Measurements from ENCODE around the gene LRRC18. TPM values are rescaled to one million over a fixed set of nuclear protein-coding genes. Genes with fewer than 3 reads are reported as not detected.

LRRC18 gene
- total RNA-seq, 2 experiments from 2014 or later = not detected

GRCh38 chr10:48940958-48941357 lies 1.3 kb upstream of the LRRC18 start:
- Mint-ChIP-seq H3K9me3 (no peaks in the 10 kb centered on the region), H3K4me1 (no peaks in the 10 kb centered on the region), H3K36me3 (ENCODE audit: low read depth) (no peaks in the 10 kb centered on the region), H3K27ac (no peak overlapping the region), H3K4me3 (no peak overlapping the region), H3K27me3 (peaks cover 4% of the 10 kb centered on the region)
- ChIA-PET CTCF (no interaction called here), POLR2A (no interaction called here)
- DNase-seq = no peak

- CTCF ChIA-PET = no interaction called here
Measured at GRCh38 chr10:48940372-48940771, 732 bp upstream of the LRRC18 start.

DNA sequence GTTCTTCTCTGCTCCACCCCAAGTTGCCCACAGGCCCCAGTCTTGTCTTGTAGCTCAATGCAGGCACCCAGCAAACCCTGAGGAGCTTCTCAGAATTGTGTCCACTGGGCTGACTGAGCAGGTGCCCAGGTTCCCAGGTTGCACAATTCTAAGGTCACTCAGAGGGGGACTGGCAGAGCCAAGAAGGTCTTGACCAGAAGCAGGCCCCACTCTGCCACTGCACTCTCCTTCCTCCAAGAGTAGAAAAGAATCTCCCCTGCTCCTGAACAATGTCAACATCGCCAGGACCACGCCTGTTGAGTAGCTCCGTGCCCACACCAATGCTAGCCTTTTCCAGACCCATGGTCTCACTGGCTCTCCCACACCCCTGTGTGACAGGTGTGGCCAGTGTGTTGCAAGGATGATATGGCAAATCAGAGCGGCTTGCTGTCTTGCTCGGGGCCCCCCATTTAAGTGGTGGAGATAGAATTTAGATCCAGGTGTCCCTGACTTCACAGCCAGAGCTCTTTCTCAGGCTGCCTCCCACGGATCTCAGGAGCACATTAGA lies 577 bp downstream of the LRRC18 start:
- CTCF ChIA-PET = no interaction called here
- H3K27me3 Mint-ChIP-seq = peaks cover 4% of the 10 kb centered on the region
- POLR2A ChIA-PET = no interaction called here

More at GRCh38 chr10:48940372-48940771, 732 bp upstream of the LRRC18 start:
- Mint-ChIP-seq H3K4me1 (no peaks in the 10 kb centered on the region), H3K9me3 (no peaks in the 10 kb centered on the region), H3K27me3 (peaks cover 4% of the 10 kb centered on the region), H3K4me3 (no peak overlapping the region), H3K27ac (no peak overlapping the region), H3K36me3 (ENCODE audit: low read depth) (no peaks in the 10 kb centered on the region)
- no peak for DNase-seq
- POLR2A ChIA-PET = no interaction called here

GRCh38 chr10:48938281-48938680 lies 1.4 kb downstream of the LRRC18 start:
- Mint-ChIP-seq H3K9me3 (no peaks in the 10 kb centered on the region), H3K4me1 (no peaks in the 10 kb centered on the region), H3K27ac (no peak overlapping the region), H3K27me3 (peaks cover 4% of the 10 kb centered on the region), H3K36me3 (ENCODE audit: low read depth) (no peaks in the 10 kb centered on the region), H3K4me3 (no peak overlapping the region)
- ChIA-PET CTCF (no interaction called here), POLR2A (no interaction called here)
- DNase-seq = no peak

More for the DNA sequence above, 577 bp downstream of the LRRC18 start:
- Mint-ChIP-seq H3K9me3 (no peaks in the 10 kb centered on the region), H3K36me3 (ENCODE audit: low read depth) (no peaks in the 10 kb centered on the region), H3K27ac (no peak overlapping the region), H3K4me1 (no peaks in the 10 kb centered on the region), H3K4me3 (no peak overlapping the region)
- no peak for DNase-seq

GRCh38 chr10:48937796-48938195 lies 1.8 kb downstream of the LRRC18 start:
- Mint-ChIP-seq H3K27ac (no peak overlapping the region), H3K36me3 (ENCODE audit: low read depth) (no peaks in the 10 kb centered on the region), H3K4me3 (no peak overlapping the region), H3K9me3 (no peaks in the 10 kb centered on the region), H3K4me1 (no peaks in the 10 kb centered on the region), H3K27me3 (peaks cover 4% of the 10 kb centered on the region)
- CTCF ChIA-PET = no interaction called here
- POLR2A ChIA-PET = no interaction called here
- no peak for DNase-seq

GRCh38 chr10:48935577-48935976 lies 4.1 kb downstream of the LRRC18 start:
- ChIA-PET POLR2A (no interaction called here), CTCF (no interaction called here)

DNA sequence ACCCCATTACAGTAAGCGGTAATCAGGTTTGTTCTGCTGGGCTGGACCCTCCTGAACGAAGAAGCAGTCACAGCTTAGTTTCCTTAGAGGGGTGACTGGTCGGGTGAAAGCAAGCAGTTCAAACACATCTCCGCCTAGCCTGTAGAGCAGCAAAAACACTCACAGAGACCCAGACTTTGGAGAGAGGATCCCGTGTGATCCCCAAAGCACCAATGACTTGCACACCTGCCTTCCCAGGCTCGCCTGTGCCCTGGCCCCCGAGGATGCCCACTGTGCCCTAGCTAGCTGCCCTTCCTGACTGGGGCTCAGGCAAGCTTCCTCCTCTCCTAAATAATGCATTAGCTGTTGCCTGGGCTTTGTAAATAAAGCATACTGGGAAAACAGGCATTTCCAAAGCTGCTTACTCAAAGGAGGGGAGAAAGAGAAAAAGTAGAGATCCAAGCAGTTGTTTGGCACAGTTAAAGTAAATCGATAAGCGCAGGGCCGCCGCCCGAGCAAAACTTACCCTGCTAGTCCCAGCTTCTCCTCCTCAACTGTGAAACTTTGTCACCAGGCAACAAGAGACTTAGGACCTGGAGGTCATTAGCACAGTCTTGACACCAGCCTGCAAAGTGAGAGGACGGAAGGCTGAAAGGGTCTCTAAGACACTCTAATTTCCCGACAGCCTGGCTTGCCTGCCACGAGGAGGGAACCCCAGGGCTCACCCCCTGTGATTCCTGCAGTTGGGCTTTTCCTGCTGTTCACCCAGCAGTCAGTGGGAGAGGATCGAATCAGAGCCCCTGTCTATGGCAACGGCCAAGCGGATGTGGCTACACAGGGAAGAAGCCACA lies 4.8 kb downstream of the LRRC18 start:
- H3K4me3 Mint-ChIP-seq = no peak overlapping the region
- CTCF ChIA-PET = no interaction called here
- H3K27ac Mint-ChIP-seq = no peak overlapping the region
- no peaks in the 10 kb centered on the region for H3K9me3 Mint-ChIP-seq
- no peaks in the 10 kb centered on the region for H3K36me3 Mint-ChIP-seq (ENCODE audit: low read depth)
- H3K4me1 Mint-ChIP-seq = no peaks in the 10 kb centered on the region
- H3K27me3 Mint-ChIP-seq = peaks cover 1% of the 10 kb centered on the region
- POLR2A ChIA-PET = no interaction called here
- no peak for DNase-seq

More at GRCh38 chr10:48935577-48935976, 4.1 kb downstream of the LRRC18 start:
- DNase-seq = no peak
- Mint-ChIP-seq H3K27ac (no peak overlapping the region), H3K27me3 (peaks cover 4% of the 10 kb centered on the region), H3K4me1 (no peaks in the 10 kb centered on the region), H3K4me3 (no peak overlapping the region), H3K9me3 (no peaks in the 10 kb centered on the region), H3K36me3 (ENCODE audit: low read depth) (no peaks in the 10 kb centered on the region)

- no peak for DNase-seq
- H3K27ac Mint-ChIP-seq = no peak overlapping the region
- H3K4me1 Mint-ChIP-seq = no peaks in the 10 kb centered on the region
- H3K9me3 Mint-ChIP-seq = no peaks in the 10 kb centered on the region
- POLR2A ChIA-PET = no interaction called here
- H3K36me3 Mint-ChIP-seq (ENCODE audit: low read depth) = no peaks in the 10 kb centered on the region
- CTCF ChIA-PET = interaction anchor here (0.6 to 1.0 kb wide), 2 partner anchors 259 to 275 kb away, joined by 3 read pairs; no protein-coding TSS in a partner anchor
- H3K27me3 Mint-ChIP-seq = no peaks in the 10 kb centered on the region
- H3K4me3 Mint-ChIP-seq = no peak overlapping the region
Measured at GRCh38 chr10:48932831-48933664, 6.6 kb downstream of the LRRC18 start.

GRCh38 chr10:48931188-48931587 lies 8.5 kb downstream of the LRRC18 start:
- ChIA-PET CTCF (no interaction called here), POLR2A (no interaction called here)
- H3K27me3 Mint-ChIP-seq = no peaks in the 10 kb centered on the region
- DNase-seq = no peak
- H3K36me3 Mint-ChIP-seq (ENCODE audit: low read depth) = no peaks in the 10 kb centered on the region
- H3K4me3 Mint-ChIP-seq = no peak overlapping the region
- no peaks in the 10 kb centered on the region for H3K4me1 Mint-ChIP-seq
- no peak overlapping the region for H3K27ac Mint-ChIP-seq
- H3K9me3 Mint-ChIP-seq = no peaks in the 10 kb centered on the region

GRCh38 chr10:48929413-48929990 lies 10.1 kb downstream of the LRRC18 start:
- CTCF ChIA-PET = no interaction called here

GRCh38 chr10:48926764-48927540 lies 12.7 kb downstream of the LRRC18 start:
- Mint-ChIP-seq H3K9me3 (no peaks in the 10 kb centered on the region), H3K4me1 (no peaks in the 10 kb centered on the region), H3K27ac (no peak overlapping the region), H3K36me3 (ENCODE audit: low read depth) (no peaks in the 10 kb centered on the region), H3K27me3 (peaks cover 2% of the 10 kb centered on the region), H3K4me3 (no peak overlapping the region)
- POLR2A ChIA-PET = no interaction called here
- CTCF ChIA-PET = no interaction called here
- DNase-seq = no peak

More at GRCh38 chr10:48929413-48929990, 10.1 kb downstream of the LRRC18 start:
- H3K27ac Mint-ChIP-seq = no peak overlapping the region
- no peaks in the 10 kb centered on the region for H3K9me3 Mint-ChIP-seq
- no peaks in the 10 kb centered on the region for H3K27me3 Mint-ChIP-seq
- no peak overlapping the region for H3K4me3 Mint-ChIP-seq
- no peaks in the 10 kb centered on the region for H3K4me1 Mint-ChIP-seq
- no peak for DNase-seq
- POLR2A ChIA-PET = no interaction called here
- no peaks in the 10 kb centered on the region for H3K36me3 Mint-ChIP-seq (ENCODE audit: low read depth)

GRCh38 chr10:48926255-48926654 lies 13.4 kb downstream of the LRRC18 start:
- ChIA-PET POLR2A (no interaction called here), CTCF (no interaction called here)
- no peak overlapping the region for H3K4me3 Mint-ChIP-seq
- DNase-seq = no peak
- no peak overlapping the region for H3K27ac Mint-ChIP-seq
- peaks cover 2% of the 10 kb centered on the region for H3K27me3 Mint-ChIP-seq
- no peaks in the 10 kb centered on the region for H3K36me3 Mint-ChIP-seq (ENCODE audit: low read depth)
- no peaks in the 10 kb centered on the region for H3K9me3 Mint-ChIP-seq
- H3K4me1 Mint-ChIP-seq = no peaks in the 10 kb centered on the region

- Mint-ChIP-seq H3K36me3 (ENCODE audit: low read depth) (no peaks in the 10 kb centered on the region), H3K9me3 (no peaks in the 10 kb centered on the region), H3K4me3 (no peak overlapping the region), H3K27me3 (peaks cover 5% of the 10 kb centered on the region), H3K4me1 (no peaks in the 10 kb centered on the region), H3K27ac (no peak overlapping the region)
- POLR2A ChIA-PET = no interaction called here
- DNase-seq = no peak
- CTCF ChIA-PET = no interaction called here
Measured at GRCh38 chr10:48924988-48925387, 14.7 kb downstream of the LRRC18 start.

All from activated CD4-positive, alpha-beta memory T cell treated with anti-CD3 and anti-CD28 coated beads, Interleukin-2, amount 10 ng/mL, durations not matched to agents 7 days and 5 days (primary cell).